HG03342 (cell line): ENCODE results near the gene ENTPD2.
A peak's percentile ranks its signal among the peaks of the same experiment; 100 is the strongest.

ENCODE experiments used
- ATAC-seq: cut with Tn5 transposase; IDR thresholded peaks from one replicate; pipeline ENCODE4 v1.9.1; 2021; ENCODE audit warnings: mild to moderate bottlenecking, moderate library complexity; ENCODE audit not compliant: unreplicated experiment

Gene ENTPD2

DNA sequence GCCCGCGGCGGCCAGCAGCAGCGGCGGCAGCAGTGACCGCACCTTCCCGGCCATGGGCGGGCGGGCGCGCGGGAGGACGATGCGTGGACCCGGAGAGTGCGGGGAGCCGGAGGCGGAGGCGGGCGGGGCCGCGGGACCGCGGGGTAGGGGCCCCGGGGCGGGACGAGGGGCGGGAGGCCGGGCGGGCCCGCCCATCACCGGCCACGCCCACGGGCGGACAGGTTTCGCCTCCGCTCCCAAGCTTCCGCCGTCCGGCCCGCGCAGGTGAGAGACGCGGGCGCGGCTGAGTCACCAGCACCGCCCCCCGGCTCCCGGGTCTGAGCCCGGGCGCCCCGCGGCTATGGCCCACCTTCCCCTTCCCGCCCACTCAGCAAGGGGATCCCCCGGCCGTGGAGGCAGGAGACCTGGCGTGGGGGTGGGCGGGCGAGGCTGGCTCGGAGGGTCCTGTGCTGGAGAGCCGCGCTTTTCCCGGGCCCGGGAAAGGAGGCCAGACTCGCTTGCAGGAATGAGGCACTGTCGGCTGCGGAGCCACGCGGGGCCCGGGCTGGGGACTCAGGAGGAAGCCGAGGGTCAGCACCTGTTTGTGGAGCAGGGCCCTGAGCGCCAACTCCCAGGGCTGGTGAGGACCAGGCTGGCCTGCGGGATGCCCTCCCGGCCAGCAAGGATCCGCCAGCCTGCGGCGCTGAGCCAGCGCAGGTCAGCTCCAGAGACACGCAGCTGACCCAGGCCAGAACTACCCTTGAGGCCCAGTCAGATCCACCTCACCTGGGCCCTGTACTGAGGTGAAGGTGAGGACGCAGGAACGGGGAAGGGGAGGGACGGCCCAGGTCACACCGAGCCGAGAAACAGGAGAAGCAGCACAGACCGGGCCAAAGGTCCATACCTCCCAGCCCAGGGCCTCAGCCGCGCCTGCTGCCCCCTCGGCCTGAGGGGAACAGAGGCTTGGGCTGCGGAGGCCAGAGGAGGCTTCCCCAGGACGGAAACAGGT, at the start of gene ENTPD2:
Gene ENTPD2, minus strand, starts transcription at position 118 of the 988 bp plus-strand sequence. Its CDS starts 64 bp downstream, at position 54.
- ATAC-seq: no peak

GRCh38 chr9:137103206-137103999, 49.5 kb upstream of the ENTPD2 start:
- no peak for ATAC-seq

- ATAC-seq: no peak
Measured at GRCh38 chr9:137099231-137099630, 45.4 kb upstream of the ENTPD2 start.

DNA sequence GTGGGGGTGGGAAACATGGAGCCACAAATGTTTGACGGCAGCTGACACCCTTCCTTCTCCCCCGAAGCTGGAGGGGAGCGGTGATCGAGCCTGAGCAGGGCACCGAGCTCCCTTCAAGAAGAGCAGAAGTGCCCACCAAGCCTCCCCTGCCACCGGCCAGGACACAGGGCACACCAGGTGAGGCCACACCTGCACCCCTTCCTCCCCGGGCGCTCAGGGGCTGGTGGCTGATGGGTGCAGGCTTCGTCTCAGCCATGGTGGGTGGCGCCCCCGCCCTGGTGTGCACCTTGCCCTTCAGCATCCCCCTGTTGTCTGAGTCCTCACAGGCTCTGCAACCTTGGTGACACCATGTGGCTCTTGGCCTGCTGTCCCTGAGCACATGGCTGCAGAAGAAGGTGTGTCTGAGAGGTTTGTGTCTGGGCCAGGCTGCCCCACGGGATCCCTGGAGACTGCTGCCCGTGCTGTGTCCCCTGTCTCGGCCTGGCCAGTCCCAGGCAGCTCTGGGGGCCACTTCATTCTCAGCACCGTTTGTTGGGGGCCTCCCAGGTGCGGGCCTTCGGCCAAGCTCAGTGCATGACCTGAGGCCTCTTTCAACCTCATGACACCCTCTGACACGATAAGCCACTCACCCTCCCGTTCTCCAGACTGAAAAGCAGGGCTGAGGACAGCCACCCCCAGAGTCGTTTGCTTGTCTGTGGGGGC, 44.1 kb upstream of the ENTPD2 start:
- ATAC-seq: no peak

- ATAC-seq: no peak
Measured at GRCh38 chr9:137096785-137097546, 43.1 kb upstream of the ENTPD2 start.

GRCh38 chr9:137095664-137096517, 42.0 kb upstream of the ENTPD2 start:
- peak; percentile 79 for ATAC-seq

GRCh38 chr9:137089232-137089947, 35.5 kb upstream of the ENTPD2 start:
- ATAC-seq: no peak

DNA sequence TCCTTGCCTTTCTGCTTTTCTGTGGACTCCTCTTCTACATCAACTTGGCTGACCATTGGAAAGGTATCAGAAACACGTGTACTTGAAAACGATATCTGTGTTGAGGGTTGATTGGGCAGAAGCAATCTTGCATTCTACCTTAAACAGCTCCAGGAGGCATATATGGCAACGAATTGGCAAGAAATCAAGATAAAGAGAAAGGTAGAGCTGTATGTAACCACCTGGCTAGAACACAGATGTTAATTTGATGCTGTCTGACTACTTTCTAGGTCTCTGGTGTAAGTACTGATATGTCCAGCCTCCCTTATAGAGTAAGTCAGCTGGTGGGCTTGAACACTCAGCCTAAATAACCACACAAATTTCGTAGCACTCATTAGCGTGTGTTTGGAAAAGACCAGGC, 34.3 kb upstream of the ENTPD2 start:
- no peak for ATAC-seq

GRCh38 chr9:137087409-137087925, 33.6 kb upstream of the ENTPD2 start:
- ATAC-seq: no peak

- peak; percentile 67 for ATAC-seq
Measured at GRCh38 chr9:137086531-137087408, 32.9 kb upstream of the ENTPD2 start, which contains the start of gene MAN1B1. Gene MAN1B1, plus strand, starts transcription at chr9:137086985. Its CDS starts 15 bp downstream, at chr9:137087000.

DNA sequence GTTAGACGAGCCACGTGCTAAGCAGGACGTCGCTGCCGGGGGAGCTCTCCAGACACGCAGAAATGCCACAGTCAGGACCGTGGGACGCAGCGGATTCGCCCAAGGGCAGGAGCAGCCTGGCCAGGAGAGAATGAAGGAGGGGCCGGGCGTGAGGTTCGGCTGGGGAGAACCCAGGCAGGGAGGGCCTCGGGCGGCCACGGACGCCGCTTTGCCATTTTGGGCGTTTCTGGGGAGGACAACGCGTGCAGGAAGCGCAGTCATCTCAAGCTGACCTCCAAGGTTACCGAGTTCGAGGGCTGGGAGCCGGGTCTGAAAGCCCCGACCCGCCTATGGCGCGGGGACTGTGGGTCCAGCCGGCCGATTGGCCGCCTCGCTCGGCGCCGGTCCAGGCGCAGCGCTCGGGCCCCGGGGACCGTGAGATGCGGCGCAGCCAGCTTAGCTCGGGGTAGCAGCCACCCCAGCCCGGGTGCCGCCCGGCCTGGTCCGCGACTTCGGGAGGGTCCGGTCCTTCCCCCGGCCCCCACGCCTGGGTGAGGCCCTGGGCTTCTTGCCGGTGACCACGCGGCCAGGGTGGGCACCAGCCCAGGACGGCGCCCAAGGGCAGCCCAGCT, 32.2 kb upstream of the ENTPD2 start:
- ATAC-seq: peak; percentile 8

DNA sequence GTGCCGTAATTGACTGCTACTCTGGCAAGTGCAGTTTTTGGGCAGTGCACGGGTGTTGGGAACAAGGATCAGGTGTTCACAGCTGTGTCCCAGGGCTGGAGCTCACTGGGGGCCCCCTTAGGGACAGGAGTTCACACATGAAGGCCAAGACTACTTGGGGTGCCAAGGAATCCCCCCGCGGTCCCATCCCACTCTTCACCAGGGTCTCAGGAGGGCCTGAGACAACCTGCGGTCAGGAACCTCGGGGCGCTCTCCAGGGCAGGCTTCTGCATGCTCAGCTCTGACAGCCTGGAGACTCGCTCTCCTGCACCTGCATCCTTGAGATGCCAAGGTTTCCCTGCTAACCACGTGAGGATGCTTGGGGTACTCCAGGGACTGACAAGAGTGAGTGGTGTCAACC, 30.7 kb upstream of the ENTPD2 start:
- no peak for ATAC-seq

GRCh38 chr9:137083394-137084004, 29.6 kb upstream of the ENTPD2 start:
- ATAC-seq: no peak

DNA sequence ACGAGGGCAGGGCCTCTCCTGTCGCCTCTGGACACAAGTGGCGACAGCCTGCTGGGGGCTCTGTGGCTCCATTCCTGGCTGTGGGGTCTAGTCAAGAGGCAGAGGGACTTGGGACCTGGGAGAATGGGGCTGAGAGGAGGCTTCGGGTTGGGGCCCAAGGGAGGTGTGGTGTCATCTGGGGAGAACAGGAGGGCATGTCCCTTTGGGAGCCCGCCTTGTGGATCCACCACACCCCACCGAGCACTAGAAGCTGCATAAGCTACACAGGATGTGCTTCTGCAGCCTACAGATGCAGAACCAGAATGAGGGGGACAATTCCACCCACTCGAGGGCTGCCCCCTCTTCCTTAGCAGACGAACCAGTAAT, 29.0 kb upstream of the ENTPD2 start:
- ATAC-seq: no peak

DNA sequence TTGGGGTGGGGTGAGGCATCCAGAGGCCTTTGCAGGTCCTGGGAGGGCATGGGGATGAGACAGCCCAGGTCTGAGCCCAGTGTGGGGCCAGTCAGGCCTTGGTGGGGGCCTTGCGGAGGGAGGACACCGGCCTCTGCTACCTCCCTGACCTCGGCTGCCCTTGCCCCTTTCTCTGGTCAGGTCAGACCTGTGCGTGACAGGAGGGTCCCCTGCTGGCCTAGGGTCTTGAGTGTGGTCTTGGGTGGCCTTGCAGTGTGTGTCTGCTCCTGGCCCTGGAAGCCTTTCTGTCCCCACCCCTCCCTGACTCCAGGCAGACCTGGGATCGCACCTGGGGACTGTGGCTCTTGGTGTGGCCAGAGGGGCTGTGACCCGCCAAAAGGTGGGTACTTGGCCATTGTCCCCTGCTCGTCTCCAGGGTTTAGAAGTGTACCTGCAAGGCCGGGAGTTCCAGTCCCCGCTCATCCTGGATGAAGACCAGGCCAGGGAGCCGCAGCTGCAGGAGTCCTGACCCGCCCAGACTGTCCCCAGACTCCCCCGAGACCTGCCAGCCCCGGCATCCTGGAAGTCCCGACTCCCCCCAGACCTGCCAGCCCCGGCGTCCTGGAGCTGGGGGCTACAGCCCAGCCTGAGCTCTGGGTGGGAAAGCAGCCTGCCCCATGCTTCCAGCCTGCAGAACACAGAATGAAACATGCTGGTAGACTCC, 28.5 kb upstream of the ENTPD2 start:
- ATAC-seq: no peak
